HG02588 (cell line): ENCODE measurements around the gene TMEM63A.
"Not testable (repeated sequence)": the region's sequence is repeated elsewhere in the genome, so short reads cannot be mapped to it uniquely, and the experiment has no call there.

ENCODE experiments used
- ATAC-seq: cut with Tn5 transposase; IDR thresholded peaks from one replicate; pipeline ENCODE4 v1.9.1; 2021; ENCODE audit warnings: mild to moderate bottlenecking, moderate library complexity; ENCODE audit not compliant: unreplicated experiment

Gene TMEM63A

DNA sequence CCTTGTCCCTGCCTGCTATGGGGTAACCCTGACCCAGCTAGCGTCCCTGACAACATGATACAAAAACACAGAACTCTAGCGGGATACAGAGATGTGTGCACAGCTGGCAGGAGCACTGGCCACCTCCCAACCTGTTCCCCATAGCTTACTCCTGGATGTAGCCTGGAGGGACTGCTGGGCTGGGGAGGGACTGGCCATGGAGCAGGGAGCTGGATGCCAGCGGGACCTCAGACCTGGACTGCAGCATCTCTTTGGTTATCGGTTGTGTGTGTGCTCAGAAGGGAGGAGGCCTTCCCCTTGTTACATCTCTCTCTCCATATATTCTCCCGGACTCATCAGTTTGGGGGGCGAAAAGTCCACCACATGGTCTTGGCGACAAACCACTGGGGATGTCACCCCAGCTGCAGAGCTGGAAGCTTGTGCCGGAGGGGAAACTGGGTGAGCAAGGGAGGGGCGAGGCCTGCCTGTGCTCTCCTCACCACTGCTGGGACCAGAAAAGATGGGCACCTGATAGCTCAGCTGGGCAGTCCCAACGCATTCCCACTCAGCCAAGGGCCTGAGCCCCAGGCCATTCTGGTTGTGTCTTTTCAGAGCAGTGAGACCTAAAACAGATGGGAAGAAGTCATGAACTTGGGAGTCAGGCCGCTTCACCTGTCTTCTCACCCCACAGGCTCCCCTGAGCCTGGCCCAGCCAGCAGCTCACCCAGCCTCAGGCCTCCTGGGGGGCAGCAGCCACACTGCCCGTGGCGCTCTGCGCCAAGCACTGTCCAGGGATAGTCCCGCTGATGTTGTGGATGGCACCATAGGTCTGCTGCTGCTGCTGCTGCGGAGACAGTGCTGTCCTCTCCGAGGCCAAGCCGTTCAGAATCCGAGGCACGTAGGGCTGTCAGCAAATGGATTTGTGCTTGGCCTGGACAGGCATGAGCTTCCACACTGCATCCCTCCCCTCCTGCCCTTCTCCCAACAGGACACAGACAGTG lies 35.6 kb downstream of the TMEM63A start:
- ATAC-seq = no peak

DNA sequence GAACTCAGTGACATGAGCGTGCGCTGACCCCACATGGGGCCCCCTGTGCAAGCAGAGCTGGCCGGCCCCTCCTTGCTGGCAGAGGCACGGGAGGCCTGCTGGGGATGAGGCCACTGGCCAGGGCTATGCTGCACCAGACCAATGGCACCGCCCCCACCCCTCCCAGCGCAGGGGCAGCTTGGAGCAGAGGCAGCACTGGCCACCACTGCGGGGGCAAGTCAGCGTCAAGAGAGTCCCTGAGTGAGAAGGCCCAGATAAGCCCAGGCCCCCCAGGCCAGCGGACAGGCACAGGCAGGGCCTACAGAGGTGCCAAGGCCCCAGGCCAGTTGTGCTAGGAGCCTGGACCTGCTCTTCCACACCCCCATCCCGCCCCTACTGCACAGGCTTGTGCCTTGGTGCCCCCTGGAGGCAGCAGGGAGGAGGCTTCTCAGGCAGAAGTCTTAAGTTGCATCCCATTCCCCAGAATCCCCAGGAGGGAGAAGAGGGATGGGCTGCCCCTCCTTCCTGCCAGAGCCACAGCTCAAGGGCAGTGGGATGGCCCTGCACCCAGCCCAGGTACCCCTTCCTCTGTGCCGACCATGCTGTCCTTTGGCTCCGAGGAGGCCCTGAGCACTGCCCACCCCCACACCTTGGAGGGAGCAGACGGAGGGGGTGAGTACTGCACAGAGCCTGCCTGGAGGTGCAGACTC lies 36.5 kb downstream of the TMEM63A start:
- no peak for ATAC-seq

DNA sequence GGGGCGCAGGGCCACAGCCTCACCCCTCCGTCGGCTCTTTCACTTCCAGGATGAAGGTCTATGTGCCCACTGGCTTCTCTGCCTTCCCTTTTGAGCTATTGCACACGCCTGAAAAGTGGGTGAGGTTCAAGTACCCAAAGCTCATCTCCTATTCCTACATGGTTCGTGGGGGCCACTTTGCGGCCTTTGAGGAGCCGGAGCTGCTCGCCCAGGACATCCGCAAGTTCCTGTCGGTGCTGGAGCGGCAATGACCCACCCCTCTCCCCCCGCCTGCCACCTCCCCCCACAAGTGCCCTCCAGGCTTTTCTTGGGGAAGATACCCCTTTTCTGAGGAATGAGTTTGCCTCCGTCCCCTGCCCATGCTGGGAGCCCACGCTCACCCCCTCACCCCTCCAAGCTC lies 37.1 kb downstream of the TMEM63A start:
- no peak for ATAC-seq

DNA sequence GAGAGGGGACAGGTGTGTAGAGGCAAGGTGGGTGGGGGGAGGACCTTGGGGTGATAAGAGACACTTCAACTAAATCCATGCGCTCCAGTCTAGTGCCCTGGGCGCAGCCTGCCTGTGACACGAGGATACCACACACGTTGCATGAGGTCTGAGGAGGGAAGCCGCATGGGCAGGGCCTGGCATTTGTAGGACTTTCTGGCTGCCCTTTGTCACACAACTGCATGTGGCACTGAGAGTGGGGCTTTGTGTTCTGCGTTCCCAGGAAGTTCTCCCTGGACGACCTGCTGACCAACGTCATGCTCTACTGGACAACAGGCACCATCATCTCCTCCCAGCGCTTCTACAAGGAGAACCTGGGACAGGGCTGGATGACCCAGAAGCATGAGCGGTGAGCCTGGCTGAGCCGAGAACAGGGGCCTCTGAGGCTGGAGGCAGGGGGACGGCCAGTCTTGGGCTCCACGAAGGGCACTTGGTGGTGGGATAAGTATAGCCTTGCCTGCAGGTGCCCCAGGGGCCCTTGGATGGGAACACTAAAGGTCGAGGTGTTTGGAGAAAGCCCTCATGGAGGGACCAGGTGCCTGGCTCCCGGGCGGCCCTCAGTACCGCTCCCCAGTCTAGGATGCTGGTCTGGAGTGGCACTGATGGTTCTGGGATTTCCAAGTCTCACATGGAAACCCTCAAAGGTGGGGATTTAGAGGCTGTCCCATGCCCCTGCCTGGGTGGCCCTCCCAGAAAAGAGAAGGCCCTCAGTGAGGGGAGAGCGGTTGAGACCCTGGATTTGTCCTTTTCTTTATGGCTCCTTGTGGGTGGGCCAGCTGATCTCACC lies 37.7 kb downstream of the TMEM63A start:
- no peak for ATAC-seq

DNA sequence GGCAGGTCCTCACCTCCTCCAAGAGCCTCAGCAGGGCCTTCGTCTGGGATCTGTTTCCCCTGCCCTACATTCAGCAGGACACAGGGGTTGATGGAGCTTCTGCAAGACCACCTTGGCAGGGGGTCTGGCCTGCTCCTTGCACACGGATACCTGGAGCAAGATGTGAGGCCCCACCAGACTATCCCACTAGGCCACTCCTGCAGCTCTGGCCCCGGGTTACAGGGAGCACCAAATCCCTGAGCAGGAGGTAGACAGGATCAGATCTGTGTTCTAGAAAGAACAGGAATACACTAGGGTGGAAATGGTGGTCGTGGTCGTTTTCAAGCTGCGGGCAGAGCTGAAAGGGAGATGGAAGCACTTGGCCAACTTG lies 38.8 kb downstream of the TMEM63A start:
- no peak for ATAC-seq

DNA sequence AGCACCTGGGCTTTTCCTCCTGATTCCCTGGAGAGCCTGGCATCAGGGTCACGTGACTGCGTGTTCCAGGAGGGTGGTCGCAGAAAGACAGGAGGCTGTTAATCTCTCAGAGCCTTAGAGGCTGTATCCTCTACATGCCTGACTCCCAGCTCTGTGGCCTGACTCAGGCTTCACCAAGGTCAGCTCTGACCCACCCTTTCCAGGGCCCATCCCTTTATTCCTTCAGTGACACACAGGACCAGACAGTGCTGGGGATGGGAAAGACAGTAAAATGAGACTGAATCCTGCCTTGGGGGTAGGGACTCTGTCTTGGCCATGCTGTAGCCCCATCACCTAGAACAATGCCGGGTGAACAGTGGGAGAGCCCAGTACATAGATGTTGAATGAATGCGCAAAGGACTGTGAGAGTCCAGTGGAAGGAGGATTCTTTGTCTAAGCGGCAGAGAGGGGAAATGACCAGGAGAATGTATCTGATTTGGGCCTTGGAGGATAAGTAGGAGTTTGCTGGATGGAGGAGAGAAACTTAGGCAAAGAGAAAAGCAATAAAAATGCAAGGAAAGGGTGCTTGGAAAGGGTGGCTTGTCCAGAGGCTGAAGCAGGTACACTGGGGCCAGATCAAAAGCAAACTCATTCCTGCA lies 39.3 kb downstream of the TMEM63A start:
- no peak for ATAC-seq

DNA sequence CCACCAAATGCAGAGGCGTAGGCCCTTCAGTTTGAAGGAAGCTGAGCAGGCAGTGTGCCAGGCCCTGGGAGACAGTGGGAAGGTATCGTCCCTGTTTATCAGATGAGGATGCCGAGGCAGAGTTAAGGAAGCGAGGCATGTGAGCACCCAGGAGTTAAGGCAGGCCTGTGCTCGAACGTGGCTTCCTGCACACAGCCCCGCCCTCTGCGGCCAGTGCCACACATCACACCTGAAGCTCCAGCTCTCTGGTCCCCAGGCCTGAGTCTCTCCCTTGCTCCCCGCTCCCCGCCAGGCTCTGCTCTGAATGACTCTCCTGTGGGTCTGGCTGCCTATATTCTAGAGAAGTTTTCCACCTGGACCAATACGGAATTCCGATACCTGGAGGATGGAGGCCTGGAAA lies 40.1 kb downstream of the TMEM63A start:
- ATAC-seq = no peak

DNA sequence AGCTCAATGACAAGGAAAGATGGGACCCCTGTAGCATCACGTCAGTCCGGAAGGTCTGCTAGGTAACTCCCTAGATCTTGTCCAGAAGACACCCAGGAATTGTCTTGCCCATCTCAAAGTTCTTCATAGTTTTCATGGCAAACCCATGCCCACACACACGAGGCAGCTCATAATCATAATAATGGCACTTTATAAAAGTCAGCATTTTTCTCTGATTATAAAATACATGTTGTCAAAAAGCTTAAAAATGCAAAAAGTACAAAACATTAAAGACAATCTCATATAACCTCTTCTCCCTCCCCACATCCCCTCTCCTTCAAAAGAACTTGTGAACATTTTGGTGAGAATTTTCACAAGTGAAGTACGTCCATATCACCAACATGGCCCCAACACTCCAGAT lies 41.5 kb downstream of the TMEM63A start:
- no peak for ATAC-seq

DNA sequence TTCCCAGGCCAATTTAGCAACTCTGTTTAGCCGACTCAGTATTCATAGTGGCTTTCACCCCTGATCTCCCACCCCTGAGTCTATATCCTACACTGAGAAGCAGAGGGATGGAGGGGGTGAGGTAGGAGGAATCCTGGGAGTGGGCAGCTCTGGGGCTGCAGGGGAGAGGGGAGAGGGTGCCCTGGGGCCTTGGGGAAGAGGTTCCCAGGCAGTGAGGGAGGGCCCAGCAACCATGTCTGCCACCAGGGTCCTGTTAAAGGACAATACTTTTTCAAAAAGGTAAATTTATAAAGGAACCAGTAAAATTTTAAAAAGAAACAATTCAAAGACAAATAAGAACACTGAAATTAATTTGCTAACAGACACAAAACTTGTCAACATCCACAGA lies 42.0 kb downstream of the TMEM63A start:
- ATAC-seq = no peak

DNA sequence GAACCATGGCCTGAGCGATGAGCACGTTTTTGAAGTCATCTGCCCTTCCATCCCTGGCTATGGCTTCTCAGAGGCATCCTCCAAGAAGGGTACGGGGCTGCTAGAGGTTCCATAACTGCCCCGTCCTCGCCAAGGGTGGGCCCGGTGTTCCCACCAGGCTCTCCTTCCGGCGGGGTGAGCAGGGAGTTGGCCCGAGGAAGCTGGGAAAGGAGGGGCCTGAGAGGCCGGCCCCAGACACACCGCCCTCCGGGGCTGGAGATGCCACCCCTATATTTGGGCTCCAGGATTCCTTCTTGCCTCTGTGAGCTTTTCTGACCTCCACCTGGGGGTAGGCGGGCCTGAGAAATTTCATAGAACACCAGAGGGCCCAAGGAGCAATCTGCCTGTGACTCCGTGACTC lies 43.4 kb downstream of the TMEM63A start:
- no peak for ATAC-seq

DNA sequence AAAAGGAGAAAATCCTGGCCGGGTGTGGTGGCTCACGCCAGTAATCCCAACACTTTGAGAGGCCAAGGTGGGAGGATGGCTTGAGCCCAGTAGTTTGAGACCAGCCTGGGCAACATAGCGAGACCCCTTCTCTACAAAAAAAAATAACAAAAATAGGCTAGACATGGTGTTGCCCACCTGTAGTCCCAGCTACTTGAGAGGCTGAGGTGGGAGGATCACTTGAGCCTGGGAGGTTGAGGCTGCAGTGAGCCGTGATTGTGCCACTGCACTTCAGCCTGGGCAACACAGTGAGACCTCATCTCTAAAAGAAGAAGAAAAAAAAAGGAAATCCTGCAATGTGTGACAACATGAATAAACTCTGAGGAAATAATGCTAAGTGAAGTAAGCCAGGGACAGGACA lies 45.9 kb downstream of the TMEM63A start:
- ATAC-seq = not testable (repeated sequence)

DNA sequence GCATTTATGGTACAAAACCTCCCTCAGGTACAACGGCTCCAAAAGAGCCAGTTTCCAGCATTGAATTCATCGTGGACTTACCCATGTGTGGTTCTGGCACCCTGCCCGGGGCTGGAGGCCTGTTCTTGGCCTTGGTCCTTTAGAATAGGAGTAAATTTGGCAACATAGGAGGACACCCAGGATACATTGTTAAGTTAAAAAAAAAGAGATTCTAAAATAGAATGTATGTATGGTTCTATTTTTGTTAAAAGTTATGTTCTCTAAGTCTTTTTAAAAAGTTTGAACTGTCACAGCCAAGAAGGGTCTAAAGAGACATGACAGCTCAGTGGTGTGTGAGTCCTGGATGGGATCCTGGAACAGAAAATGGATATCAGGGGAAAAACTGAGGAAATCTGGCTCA lies 46.3 kb downstream of the TMEM63A start:
- ATAC-seq = no peak

DNA sequence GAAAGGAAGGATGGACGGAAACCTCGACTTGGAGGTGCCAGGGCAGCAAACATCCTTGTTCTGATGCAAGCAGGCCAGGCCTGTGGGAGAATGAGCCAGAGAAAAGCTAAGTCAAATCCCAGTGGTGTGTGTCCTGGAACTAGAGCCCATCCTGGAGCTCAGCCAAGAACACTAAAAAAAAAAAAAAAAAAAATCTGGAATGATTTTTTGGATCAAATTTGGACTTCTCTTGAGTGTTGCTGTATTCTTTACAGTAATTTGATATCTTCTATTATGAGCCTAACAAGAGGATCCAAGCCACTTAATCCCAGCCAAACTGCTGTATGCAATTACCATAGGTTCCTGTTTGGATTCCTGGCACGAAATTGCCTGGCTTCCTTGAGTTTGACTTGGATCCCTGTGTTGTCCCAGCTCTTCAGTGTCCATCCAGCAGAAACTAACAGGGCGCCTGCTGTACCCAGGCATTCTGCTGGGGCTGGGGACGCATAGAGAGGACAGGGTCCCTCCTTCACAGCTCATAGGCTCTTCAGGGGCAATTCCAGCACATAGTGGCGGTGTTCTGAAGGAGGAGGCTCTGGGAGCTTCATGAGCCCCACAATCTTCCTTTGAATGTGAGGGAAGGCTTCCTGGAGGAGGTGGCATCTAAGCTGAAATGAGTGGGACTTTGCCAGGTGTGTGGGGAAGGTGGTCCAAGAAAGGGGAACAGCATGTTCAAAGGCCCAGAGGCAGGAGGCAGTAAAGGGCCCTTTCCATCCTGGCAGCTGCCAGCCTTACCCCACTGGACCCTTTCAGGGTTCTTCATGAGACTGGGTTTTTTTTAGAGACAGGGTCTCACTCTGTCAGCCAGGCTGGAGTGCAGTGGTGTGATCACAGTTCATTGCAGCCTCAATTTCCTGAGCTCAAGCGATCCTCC lies 47.5 kb downstream of the TMEM63A start:
- no peak for ATAC-seq

DNA sequence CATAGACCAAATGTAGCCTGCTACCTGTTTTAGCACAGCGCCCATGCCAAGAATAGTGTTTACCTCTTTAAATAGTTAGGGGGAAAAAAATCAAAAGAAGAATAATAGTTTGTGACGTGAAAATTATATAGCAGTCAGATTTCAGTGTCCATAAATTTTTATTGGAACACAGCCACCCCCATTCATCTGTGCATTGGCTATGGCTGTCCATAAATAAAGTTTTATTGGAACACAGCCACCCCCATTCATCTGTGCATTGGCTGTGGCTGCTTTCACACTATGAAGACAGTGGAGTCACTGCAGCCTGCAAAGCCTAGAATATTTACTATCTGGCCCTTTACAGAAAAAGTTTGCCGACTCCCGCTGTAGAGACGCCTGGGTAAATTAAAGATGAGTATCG lies 51.3 kb downstream of the TMEM63A start:
- ATAC-seq = no peak

DNA sequence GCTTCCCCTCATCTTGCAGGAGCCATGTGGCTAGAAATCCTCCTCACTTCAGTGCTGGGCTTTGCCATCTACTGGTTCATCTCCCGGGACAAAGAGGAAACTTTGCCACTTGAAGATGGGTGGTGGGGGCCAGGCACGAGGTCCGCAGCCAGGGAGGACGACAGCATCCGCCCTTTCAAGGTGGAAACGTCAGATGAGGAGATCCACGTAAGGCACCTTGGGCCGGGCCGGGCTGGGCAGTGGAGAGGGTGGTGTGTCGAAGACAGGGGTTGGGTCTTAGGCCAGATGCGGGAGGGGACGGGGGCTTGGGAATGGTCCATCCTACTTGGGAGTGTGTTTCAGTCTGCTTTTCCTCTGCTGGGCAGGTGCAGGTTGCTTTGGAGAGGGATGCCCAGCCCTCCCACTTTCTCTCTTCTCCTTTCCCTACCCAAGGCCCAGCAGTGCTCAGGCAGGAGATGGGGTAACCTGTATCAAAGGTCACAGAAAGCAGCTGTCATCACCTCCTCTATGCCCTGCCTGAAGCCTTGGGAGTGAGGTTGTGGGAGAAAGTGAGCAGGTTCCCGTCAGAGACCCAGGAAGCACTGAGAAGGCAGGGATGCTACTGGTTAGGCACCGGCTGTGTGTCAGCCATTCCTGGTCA lies 53.4 kb downstream of the TMEM63A start:
- no peak for ATAC-seq

DNA sequence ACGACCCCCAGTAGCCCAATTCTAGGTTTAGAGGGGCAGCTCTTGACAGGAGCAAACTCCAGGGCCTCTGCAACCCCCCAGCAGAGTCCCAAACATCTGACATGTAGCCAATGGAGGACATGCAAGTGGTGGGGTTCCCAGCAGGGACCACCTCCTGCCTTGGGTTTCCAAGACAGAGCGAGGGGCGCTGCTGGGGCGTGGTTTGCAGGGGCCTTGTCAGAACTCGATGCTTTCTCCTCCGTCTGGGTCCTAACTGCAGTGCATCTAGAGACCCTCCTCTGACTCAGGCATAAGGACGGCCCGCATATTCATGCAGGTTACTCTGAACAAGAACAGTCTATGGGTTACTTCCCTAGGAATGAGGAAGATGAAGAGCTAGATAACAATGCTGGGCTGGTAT lies 55.1 kb downstream of the TMEM63A start:
- ATAC-seq = no peak

DNA sequence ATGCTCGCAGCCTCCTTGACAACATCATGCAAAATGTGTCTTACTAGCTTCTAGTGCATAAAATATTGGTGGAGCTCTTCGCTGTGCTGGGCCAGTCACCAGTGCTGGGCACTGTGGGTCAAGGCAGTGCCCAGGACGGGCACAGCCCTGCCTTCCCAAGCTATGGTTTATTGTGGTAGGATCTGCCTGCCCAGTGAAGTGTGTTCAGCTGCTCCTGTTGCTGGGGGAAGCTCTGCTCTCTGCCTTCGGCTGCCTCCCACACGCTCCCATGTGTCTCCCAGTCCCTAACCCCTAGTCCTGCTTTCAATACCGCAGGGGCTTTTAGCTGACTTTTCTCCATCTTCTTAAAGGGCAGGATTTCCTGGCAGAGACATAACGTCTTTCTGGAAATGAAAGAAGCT lies 56.6 kb downstream of the TMEM63A start:
- no peak for ATAC-seq

DNA sequence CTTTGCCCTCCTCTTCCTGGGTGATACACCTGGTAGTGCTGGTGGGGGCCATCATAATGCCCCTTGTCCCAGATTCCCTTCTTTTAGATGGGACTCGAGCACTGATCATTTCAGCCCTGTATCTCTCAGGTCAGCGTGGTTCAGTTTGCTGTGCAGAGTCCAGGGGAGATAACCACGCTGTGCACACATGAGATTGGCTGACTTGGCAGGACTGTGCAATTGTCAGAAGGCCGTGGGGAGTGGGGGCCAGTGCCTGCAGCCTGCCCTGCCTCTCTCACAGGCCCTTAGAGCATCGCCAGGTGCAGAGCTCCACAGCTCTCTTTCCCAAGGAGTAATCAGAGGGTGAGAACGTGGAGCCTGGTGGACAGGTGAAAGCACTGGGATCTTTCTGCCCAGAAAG lies 57.1 kb downstream of the TMEM63A start:
- ATAC-seq = no peak

DNA sequence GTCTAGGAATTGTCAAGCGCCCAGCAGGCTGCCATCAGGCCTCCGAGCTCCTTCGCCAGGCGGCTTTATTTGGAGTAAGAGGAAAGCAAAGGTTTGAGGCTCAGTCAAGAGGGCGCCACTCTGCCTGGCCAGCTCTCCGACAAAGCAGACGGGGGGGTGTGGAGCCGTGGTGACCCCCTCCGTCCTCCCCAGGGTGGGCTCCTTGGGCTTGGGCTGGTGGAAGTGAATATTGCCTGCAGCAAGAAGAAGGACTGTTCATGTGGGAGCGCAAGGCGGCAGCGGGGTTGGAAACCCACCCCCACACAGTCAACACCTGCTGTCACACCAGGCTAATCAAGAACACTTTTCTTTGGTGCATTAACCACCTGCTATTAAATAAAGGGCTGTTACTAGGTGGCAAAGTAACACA lies 57.6 kb downstream of the TMEM63A start:
- ATAC-seq = no peak
